Neural cell (in vitro differentiated cells): ENCODE measurements around the gene ZNF768. TPM values are rescaled to one million over a fixed set of nuclear protein-coding genes. Genes with fewer than 3 reads are reported as not detected.

Experiments
- H2AFZ ChIP-seq: fragments of 200-600, 300-800 bp; sonication (generic), shearing (Covaris generic); 2 replicates; pipeline ENCODE4 v1.6.0; 2014; ENCODE audit warnings: low read depth, mild to moderate bottlenecking, antibody characterized with exemption, low read length, moderate library complexity
- H3F3A ChIP-seq: fragments of 200-600 bp; shearing (Covaris generic); 2 replicates; pipeline ENCODE4 v1.6.1; 2016; ENCODE audit warnings: mild to moderate bottlenecking, moderate library complexity, mixed read lengths, antibody characterized with exemption, low read length; ENCODE audit not compliant: insufficient read depth, poor library complexity, severe bottlenecking
- H3K27ac ChIP-seq: fragments of 200-600, 300-800 bp; sonication (generic), shearing (Covaris generic); 2 replicates; pipeline ENCODE4 v1.5.1; 2014; ENCODE audit warnings: mild to moderate bottlenecking, low read length, moderate library complexity
- H3K27me3 ChIP-seq: fragments of 300-800, 200-600 bp; sonication (generic), shearing (Covaris generic); 2 replicates; pipeline ENCODE4 v1.6.0; 2014; ENCODE audit warnings: mild to moderate bottlenecking, low read depth, low read length, moderate library complexity; ENCODE audit not compliant: insufficient read depth
- H3K36me3 ChIP-seq: fragments of 300-800, 200-600 bp; sonication (generic), shearing (Covaris generic); 2 replicates; pipeline ENCODE4 v1.5.1; 2014; ENCODE audit warnings: mild to moderate bottlenecking, antibody characterized with exemption, low read length, moderate library complexity; ENCODE audit not compliant: insufficient read depth
- H3K4me2 ChIP-seq: fragments of 300-800, 200-600 bp; sonication (generic), shearing (Covaris generic); 2 replicates; pipeline ENCODE4 v1.6.0; 2014; ENCODE audit warnings: mild to moderate bottlenecking, low read length
- H3K4me3 ChIP-seq: fragments of 300-800, 200-600 bp; sonication (generic), shearing (Covaris generic); 2 replicates; pipeline ENCODE4 v1.5.1; 2014; ENCODE audit warnings: mild to moderate bottlenecking, low read length, moderate library complexity
- H3K79me2 ChIP-seq: fragments of 200-600 bp; shearing (Covaris generic); replicated peaks from 2 replicates; pipeline ENCODE4 v1.6.0; 2014; ENCODE audit warnings: mild to moderate bottlenecking, low read length, moderate library complexity; ENCODE audit not compliant: insufficient read depth
- H3K9ac ChIP-seq: fragments of 300-800, 200-600 bp; sonication (generic), shearing (Covaris generic); 2 replicates; pipeline ENCODE4 v1.6.1; 2016; ENCODE audit warnings: mild to moderate bottlenecking, low read length, mixed read lengths
- H3K9me2 ChIP-seq: fragments of 200-600 bp; shearing (Covaris generic); 2 replicates; pipeline ENCODE4 v1.6.1; 2016; ENCODE audit warnings: mild to moderate bottlenecking, low read length, mixed read lengths; ENCODE audit not compliant: insufficient read depth
- H3K9me3 ChIP-seq: fragments of 200-600, 300-800 bp; sonication (generic), shearing (Covaris generic); 2 replicates; pipeline ENCODE4 v1.6.1; 2016; ENCODE audit warnings: mild to moderate bottlenecking, mixed run types, low read length, moderate library complexity, mixed read lengths
- H4K20me1 ChIP-seq: fragments of 200-600 bp; shearing (Covaris generic); 2 replicates; pipeline ENCODE4 v1.6.1; 2016; ENCODE audit warnings: mild to moderate bottlenecking, mixed run types; ENCODE audit not compliant: insufficient read depth
- EP300 ChIP-seq: fragments of 450-650 bp; conservative IDR thresholded peaks from 2 replicates; pipeline ENCODE4 v1.6.1; 2014; ENCODE audit warnings: antibody characterized with exemption, mild to moderate bottlenecking, moderate library complexity; ENCODE audit not compliant: poor library complexity, severe bottlenecking
- EZH2 ChIP-seq: fragments of 200-600, 300-800 bp; shearing (Covaris generic), sonication (generic); IDR thresholded peaks from 2 replicates; pipeline ENCODE4 v1.6.1; 2014; ENCODE audit warnings: antibody characterized with exemption, low read length, borderline replicate concordance, mild to moderate bottlenecking; ENCODE audit not compliant: insufficient read depth, poor library complexity, severe bottlenecking
- MXI1 ChIP-seq: fragments of 450-650 bp; conservative IDR thresholded peaks from 2 replicates; pipeline ENCODE4 v1.6.1; 2014; ENCODE audit warnings: antibody characterized with exemption, mild to moderate bottlenecking; ENCODE audit not compliant: poor library complexity, severe bottlenecking
- POLR2AphosphoS5 ChIP-seq: IDR thresholded peaks from 2 replicates; pipeline ENCODE4 v1.6.1; 2012
- RAD21 ChIP-seq: fragments of 450-650 bp; conservative IDR thresholded peaks from 2 replicates; pipeline ENCODE4 v1.6.1; 2014; ENCODE audit warnings: antibody characterized with exemption, mild to moderate bottlenecking, moderate library complexity
- SMC3 ChIP-seq: fragments of 450-650 bp; conservative IDR thresholded peaks from 2 replicates; pipeline ENCODE4 v1.6.1; 2014; ENCODE audit warnings: antibody characterized with exemption, mild to moderate bottlenecking, moderate library complexity; ENCODE audit not compliant: poor library complexity
- TAF1 ChIP-seq: IDR thresholded peaks from 2 replicates; pipeline ENCODE4 v1.6.1; 2012; ENCODE audit warnings: low read depth
- polyA plus RNA-seq: library from polyadenylated mRNA; depleted of rRNA; stranded (reverse); fragments of >200 nt; gene quantifications from 2 replicates; pipeline ENCODE4 v1.2.3, GENCODE V29; 2014
- TF ChIP-seq, protein P1 (sequence below): fragments of 450-650 bp; IDR thresholded peaks from 2 replicates; pipeline ENCODE4 v1.5.1; 2014; ENCODE audit warnings: antibody characterized with exemption, mild to moderate bottlenecking, moderate library complexity; ENCODE audit not compliant: poor library complexity, severe bottlenecking
- TF ChIP-seq, protein P2 (sequence below): IDR thresholded peaks from 2 replicates; pipeline ENCODE4 v1.6.1; 2012; ENCODE audit warnings: borderline replicate concordance

The ZNF768 gene
- polyA plus RNA-seq, 1 donor from 2014 or later = 54.4 TPM

DNA sequence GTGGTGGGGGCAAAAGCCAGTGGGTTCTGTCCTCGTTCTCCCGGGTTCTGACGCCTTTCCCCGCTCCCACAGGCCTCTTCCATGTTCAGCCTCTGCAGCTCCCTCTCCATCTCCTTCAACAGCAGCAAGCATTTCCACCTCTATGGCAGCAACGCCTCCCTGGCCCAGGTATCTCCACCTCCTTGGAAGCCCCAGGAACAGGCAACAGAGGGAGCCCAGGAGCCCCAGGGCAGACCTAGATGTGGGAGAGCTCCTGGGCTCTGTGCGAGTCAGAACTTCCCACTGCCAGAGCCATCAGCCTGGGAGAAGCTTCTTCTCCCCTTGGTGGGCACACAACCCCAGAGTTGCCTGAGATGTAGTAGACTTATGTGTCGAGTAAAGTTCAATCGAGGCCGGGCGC, 7.8 kb downstream of the ZNF768 start:
- H3K4me3 ChIP-seq = no peak overlapping the region
- no peaks in the 10 kb centered on the region for H4K20me1 ChIP-seq
- H3F3A ChIP-seq = no peaks in the 10 kb centered on the region
- H3K27ac ChIP-seq = no peak overlapping the region
- TF ChIP-seq EZH2 (no peak), SMC3 (no peak), POLR2AphosphoS5 (no peak), EP300 (no peak), RAD21 (no peak), MXI1 (no peak), TAF1 (no peak)
- TF ChIP-seq, protein P1, sequence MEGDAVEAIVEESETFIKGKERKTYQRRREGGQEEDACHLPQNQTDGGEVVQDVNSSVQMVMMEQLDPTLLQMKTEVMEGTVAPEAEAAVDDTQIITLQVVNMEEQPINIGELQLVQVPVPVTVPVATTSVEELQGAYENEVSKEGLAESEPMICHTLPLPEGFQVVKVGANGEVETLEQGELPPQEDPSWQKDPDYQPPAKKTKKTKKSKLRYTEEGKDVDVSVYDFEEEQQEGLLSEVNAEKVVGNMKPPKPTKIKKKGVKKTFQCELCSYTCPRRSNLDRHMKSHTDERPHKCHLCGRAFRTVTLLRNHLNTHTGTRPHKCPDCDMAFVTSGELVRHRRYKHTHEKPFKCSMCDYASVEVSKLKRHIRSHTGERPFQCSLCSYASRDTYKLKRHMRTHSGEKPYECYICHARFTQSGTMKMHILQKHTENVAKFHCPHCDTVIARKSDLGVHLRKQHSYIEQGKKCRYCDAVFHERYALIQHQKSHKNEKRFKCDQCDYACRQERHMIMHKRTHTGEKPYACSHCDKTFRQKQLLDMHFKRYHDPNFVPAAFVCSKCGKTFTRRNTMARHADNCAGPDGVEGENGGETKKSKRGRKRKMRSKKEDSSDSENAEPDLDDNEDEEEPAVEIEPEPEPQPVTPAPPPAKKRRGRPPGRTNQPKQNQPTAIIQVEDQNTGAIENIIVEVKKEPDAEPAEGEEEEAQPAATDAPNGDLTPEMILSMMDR = no peak
- TF ChIP-seq, protein P2, sequence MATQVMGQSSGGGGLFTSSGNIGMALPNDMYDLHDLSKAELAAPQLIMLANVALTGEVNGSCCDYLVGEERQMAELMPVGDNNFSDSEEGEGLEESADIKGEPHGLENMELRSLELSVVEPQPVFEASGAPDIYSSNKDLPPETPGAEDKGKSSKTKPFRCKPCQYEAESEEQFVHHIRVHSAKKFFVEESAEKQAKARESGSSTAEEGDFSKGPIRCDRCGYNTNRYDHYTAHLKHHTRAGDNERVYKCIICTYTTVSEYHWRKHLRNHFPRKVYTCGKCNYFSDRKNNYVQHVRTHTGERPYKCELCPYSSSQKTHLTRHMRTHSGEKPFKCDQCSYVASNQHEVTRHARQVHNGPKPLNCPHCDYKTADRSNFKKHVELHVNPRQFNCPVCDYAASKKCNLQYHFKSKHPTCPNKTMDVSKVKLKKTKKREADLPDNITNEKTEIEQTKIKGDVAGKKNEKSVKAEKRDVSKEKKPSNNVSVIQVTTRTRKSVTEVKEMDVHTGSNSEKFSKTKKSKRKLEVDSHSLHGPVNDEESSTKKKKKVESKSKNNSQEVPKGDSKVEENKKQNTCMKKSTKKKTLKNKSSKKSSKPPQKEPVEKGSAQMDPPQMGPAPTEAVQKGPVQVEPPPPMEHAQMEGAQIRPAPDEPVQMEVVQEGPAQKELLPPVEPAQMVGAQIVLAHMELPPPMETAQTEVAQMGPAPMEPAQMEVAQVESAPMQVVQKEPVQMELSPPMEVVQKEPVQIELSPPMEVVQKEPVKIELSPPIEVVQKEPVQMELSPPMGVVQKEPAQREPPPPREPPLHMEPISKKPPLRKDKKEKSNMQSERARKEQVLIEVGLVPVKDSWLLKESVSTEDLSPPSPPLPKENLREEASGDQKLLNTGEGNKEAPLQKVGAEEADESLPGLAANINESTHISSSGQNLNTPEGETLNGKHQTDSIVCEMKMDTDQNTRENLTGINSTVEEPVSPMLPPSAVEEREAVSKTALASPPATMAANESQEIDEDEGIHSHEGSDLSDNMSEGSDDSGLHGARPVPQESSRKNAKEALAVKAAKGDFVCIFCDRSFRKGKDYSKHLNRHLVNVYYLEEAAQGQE = no peak
- no peak overlapping the region for H3K9ac ChIP-seq
- H2AFZ ChIP-seq = no peak overlapping the region
- H3K27me3 ChIP-seq = no peaks in the 10 kb centered on the region
- H3K9me3 ChIP-seq = no peaks in the 10 kb centered on the region
- H3K36me3 ChIP-seq = no peaks in the 10 kb centered on the region
- H3K4me2 ChIP-seq = no peak overlapping the region
- no peaks in the 10 kb centered on the region for H3K79me2 ChIP-seq
- H3K9me2 ChIP-seq = no peaks in the 10 kb centered on the region

DNA sequence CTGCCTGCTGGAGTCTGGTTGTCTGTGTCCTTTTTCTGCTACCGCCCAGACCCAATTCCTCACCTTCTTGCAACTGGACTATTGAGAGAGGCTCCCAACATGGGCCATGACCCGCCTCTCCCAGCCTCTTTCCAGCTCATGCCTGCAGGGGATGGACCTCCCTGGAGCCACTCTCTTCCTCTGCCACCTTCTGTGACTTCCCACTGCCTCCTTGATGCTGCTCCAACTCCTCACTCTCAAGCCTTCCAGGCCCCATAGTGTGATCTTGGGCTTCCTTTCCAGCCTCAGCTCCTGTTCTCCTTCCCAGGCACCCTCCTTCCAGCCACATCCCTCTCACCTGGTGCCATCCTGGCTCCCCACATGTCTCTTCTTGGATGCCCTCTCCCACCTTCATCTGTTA, 11.1 kb downstream of the ZNF768 start:
- H3K9me3 ChIP-seq = no peaks in the 10 kb centered on the region
- H4K20me1 ChIP-seq = no peaks in the 10 kb centered on the region
- no peaks in the 10 kb centered on the region for H3K36me3 ChIP-seq
- no peaks in the 10 kb centered on the region for H3F3A ChIP-seq
- H3K9me2 ChIP-seq = no peaks in the 10 kb centered on the region
- H3K27ac ChIP-seq = no peak overlapping the region
- no peak overlapping the region for H3K9ac ChIP-seq
- H3K79me2 ChIP-seq = no peaks in the 10 kb centered on the region
- H3K4me3 ChIP-seq = no peak overlapping the region
- no peak overlapping the region for H3K4me2 ChIP-seq
- H2AFZ ChIP-seq = no peak overlapping the region
- no peaks in the 10 kb centered on the region for H3K27me3 ChIP-seq
- TF ChIP-seq, protein P2 = no peak
- TF ChIP-seq, protein P1 = no peak
- TF ChIP-seq EP300 = no peak
- no peak for TF ChIP-seq MXI1
- no peak for TF ChIP-seq RAD21
- TF ChIP-seq SMC3 = no peak
- no peak for TF ChIP-seq POLR2AphosphoS5
- TF ChIP-seq EZH2 = no peak
- TF ChIP-seq TAF1 = no peak
